ENCODE measurements around the gene OR8B3.
"Not testable (repeated sequence)": the region's sequence is repeated elsewhere in the genome, so short reads cannot be mapped to it uniquely, and the experiment has no call there.

OR8B3 gene, protein sequence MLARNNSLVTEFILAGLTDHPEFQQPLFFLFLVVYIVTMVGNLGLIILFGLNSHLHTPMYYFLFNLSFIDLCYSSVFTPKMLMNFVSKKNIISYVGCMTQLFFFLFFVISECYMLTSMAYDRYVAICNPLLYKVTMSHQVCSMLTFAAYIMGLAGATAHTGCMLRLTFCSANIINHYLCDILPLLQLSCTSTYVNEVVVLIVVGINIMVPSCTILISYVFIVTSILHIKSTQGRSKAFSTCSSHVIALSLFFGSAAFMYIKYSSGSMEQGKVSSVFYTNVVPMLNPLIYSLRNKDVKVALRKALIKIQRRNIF

DNA sequence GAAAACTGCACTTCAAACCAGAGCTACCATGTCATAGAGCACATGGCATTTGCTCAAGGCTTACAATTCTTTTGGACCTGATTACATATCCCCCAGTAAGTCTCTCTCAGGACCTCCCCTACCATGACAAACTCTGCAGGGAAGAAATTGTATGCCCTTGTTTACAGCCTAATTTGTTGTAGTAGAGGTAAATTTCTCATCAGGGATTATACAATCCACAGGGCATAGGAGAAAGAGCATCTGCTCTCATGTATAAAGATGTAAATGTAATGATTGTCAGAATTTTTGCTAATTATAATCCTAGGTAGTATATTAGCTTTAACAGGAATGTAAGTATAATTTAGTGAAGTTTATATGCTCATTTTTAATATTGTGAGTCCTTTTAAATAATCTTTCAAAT is at the start of gene OR8B3:
Gene OR8B3 (minus strand): TSS at position 101 of the 400 bp plus-strand sequence. CDS start 1,673 bp downstream, outside the sequence.
- in situ Hi-C loops (cut with MboI; ENCODE audit: low sequenced_read_pairs): no loop called here

DNA sequence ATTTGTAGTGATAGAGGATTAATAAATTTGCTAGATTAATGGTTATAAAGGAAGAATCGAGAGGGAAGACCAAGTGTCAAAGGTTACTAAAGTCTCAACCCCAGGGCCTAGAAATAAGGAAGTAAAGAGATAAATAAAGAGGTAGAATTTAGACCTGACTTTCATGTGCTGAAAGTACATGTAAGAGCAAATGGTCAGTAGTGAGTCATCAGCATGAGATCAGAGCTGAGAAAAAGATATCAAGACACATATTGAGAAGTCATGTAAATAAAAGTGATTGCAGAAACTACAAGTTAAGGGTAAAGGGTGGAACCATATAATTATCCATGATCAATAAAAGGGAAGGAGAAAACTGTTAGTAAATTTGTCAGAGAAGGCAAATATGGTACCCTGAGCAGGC is 48.1 kb upstream of the OR8B3 start:
- in situ Hi-C loops (cut with MboI; ENCODE audit: low sequenced_read_pairs): no loop called here

DNA sequence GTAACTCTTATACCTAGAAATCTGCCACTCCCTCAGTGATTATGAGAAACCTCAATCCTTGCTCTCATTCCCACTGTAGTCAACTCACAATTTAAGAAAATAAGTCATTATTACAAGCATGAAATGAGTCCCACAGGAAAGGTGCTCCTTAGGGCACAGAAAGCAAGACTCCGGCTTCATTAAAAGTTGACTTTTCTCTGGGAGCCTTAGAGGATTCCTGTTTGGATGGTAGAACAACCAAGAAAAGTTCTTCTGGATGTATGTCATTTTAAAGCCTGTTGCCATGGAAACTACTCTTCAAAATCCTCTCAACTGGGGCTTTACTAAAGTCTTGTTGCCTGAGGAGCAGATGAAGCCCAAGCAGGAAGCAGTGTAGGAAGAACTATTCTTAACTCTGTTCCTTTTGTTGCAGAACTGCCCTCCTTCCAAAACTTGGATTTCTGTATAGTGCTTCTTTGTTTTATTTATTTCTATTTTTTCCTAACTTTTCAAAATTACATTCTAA is 46.9 kb upstream of the OR8B3 start, which contains the start of gene OR8B8:
Gene OR8B8 (minus strand): TSS at position 51 of the 505 bp plus-strand sequence. CDS start 4,611 bp downstream, outside the sequence.
- in situ Hi-C loops (cut with MboI; ENCODE audit: low sequenced_read_pairs): no loop called here

DNA sequence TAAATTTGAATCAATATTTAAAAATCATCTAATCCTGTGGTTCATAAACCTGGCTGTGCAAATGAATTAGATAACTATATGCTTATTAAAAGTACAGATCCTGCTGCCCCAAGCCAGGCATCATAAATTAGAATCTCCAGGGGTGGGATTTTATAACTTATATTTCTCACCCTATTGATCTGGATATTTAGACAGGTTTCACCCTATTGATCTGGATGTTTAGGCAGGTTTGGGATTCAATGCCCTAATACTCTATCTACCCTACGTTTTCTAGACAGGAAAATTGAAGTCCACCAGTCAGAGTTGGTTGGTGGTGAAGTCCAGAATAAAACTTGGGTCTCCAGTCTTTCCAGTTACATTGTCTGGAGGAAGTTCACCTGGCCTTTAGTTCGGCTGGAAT is 44.0 kb upstream of the OR8B3 start:
- in situ Hi-C loops (cut with MboI; ENCODE audit: low sequenced_read_pairs): no loop called here

DNA sequence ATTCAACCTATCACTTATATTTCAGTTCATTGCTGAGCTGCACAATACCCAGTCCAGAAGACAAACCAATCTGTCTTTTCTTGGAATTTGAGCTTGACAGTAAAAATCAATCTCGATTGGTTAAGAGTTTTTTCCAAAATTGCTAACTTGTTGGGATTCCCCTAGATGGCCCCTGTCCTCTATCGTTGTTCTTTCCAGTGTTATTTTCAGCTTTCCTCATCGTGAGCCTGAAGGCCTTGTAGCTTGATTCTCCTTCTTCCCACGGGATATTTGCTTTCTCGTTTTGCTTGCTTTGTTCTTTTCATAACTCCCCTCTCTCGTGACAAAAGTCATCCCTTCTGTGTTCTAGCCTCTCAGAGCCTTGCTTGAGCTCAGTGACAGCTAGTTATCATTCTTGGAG is 43.6 kb upstream of the OR8B3 start:
- in situ Hi-C loops (cut with MboI; ENCODE audit: low sequenced_read_pairs): no loop called here

DNA sequence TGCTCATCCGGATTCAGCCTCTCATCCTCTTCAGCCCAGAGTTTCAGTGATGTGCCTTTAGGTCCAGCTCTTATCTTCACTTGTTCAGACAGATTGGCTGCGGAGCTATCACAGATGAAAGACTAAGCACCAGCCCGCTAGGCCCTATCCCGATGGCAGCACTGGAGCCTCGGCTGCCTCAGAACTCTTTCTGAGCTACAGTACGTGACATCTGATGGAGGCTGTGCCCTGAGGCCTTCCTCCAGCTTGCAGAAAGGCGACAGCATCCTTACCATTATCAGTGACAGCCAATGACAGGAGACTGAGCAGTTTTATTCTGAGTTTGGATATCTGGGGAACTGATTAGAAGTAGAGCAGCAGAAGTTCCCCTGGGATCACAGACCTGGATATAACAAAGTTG is 42.7 kb upstream of the OR8B3 start:
- in situ Hi-C loops (cut with MboI; ENCODE audit: low sequenced_read_pairs): no loop called here

DNA sequence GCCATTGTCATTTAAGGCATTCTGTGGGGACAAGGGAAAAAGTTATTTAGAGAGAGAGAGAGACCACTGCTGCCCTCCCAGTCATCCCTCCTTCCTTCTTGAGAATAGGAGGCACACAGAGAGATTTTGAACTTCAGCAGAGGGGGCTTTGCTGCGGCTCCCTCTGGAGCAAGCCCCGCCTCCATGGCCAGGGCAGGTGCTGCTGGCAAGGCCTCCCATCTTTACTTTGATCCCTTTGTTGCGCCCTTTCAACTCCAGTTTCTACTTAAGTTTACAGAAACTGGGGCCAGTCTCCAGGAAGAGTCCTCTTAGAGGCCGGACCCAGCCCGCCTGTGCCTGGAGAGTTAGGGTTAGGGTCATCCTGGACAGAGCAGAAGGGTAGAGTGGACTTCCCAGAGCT is 42.3 kb upstream of the OR8B3 start:
- in situ Hi-C loops (cut with MboI; ENCODE audit: low sequenced_read_pairs): no loop called here

DNA sequence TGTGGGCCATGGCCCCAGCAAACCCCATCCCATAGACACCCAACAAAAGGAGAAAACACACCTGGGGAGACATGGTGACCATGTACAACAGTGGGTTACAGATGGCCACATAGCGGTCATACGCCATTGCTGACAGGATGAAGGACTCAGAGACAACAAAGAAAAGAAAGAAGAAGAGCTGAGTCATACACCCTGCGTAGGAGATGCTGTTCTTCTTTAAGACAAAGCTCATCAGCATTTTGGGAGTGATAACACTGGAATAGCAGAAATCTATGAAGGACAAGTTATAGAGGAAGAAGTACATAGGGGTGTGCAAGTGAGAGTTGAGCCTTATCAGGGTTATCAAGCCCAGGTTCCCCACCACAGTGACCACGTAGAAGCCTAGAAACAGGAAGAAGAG is 41.8 kb upstream of the OR8B3 start:
- in situ Hi-C loops (cut with MboI; ENCODE audit: low sequenced_read_pairs): no loop called here

DNA sequence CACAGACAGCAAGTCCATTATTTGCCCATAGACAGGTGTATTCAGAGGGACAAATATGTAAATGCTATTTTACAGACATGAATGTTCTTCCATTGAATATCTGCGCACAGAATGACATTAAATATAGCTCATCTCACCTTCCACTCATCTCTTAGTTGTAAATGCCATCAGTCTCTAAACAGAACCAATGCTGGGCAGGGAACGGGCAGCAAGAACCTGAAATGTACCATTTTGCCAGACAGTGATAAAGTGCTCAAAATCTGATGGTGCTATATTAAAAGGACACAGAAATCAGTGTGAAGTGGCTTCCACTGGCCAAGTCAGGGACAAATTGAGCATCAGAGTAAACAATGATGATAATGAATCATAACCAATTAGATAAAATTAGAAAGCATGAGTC is 35.9 kb upstream of the OR8B3 start:
- in situ Hi-C loops (cut with MboI; ENCODE audit: low sequenced_read_pairs): no loop called here

DNA sequence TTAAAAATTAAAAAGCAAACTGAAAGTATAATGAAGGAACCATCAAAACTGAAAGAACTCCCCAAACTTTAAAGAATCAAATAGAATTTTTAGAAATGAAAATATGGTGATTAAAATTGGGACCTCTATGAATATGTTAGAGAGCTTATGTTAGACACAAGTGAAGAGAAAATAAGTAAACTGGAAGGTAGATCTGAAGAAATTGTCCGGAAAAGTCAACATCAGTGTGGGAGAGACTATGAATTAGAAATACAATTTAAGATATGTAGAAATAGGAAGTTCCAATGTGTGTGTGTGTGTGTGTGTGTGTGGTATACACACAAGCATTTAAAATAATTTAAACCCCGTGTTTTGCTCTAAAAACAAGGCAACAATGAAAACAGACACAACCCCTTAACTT is 30.8 kb upstream of the OR8B3 start:
- in situ Hi-C loops (cut with MboI; ENCODE audit: low sequenced_read_pairs): no loop called here

DNA sequence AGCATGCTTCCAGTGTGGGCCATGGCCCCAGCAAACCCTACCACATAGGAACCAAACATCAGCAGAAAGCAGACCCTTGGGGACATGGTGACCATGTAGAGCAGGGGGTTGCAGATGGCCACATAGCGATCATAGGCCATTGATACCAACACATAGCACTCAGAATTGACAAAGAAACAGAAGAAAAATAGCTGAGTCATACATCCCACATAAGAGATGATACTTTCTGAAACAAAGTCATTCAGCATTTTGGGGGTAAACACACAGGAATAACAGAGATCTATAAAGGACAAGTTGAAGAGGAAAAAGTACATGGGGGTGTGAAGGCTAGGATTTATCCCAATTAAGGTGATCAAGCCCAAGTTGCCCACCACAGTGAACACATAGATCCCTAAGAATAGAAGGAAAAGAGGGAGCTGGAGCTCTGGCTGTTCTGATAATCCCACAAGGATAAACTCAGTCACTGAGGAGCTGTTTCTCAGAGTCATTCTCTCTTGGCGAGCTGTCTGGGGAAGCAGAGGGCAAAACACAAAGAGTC is 25.6 kb upstream of the OR8B3 start, which contains the start of gene OR8B4:
Gene OR8B4 (minus strand): TSS at position 488 of the 538 bp plus-strand sequence. CDS start 0 bp downstream, at position 488.
- in situ Hi-C loops (cut with MboI; ENCODE audit: low sequenced_read_pairs): loop anchor here (25.0 kb wide), 2 partner anchors 163 to 388 kb away; partner anchors contain the start of gene MSANTD2

DNA sequence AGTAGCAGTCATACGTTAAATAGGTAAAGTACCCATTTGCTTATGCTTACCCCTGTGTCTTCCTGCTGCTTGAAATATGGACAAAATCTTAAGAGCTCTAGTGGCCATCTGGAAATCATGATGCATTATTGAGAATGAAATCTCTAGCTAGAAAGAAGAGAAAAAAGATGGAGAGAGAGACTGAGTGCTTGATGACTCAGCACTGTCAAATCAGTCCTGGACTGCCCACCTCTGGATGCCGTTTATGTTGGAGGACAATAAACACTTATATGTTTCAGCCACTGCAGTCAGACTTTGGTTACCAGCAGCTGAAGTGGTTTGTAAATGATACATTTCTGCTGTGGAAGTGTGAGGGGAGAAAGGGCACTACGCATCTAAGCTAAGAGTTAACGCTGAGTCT is 22.2 kb upstream of the OR8B3 start:
- in situ Hi-C loops (cut with MboI; ENCODE audit: low sequenced_read_pairs): loop anchor here (25.0 kb wide), 2 partner anchors 166 to 391 kb away; partner anchors contain the start of gene MSANTD2

DNA sequence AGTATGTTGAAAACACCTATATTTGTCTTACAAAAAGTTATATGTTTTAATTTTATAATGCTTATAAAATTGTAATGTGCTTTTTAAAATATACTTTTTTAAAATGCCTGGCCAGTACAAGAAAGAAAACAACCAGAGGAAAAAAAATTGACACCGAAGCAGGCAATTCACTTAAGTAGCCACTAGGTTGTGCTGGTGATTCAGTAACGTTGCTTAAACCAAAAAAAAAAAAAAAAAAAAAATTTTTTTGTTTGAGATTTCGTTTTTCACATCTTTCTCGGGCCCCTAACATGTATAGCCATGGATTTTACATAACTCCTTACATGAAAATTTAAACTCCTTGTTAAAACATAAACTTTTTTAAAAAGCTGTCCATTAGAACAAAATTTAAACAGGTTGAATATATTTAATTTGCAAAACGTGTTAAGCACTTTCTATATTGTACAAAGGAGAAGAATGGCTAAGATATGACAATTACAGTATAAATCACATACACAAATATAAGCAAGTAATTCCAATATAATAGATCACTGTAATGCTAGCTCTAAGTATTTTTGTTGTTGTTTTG is 16.6 kb upstream of the OR8B3 start:
- in situ Hi-C loops (cut with MboI; ENCODE audit: low sequenced_read_pairs): loop anchor here (25.0 kb wide), 2 partner anchors 172 to 397 kb away; partner anchors contain the start of gene MSANTD2

DNA sequence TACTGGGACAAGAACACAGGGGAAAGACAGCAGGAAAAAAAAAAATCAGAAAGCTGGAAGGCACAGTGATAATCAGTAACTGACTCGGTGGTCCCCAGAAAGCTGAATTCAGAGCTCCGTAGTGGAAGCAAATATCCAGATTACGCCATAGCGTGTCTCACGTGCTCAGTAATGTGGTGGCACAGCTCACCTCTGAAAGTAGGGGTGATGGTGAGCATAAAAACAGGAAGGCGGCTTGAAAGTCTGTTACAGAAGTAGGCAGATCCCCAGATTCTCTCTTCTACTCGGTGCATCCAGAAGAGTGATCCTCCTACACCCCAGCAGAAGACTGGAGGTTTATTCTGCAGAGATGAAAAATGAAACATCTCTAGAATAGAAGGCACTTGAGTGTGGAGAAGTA is 11.1 kb upstream of the OR8B3 start:
- in situ Hi-C loops (cut with MboI; ENCODE audit: low sequenced_read_pairs): loop anchor here (25.0 kb wide), 2 partner anchors 177 to 402 kb away; partner anchors contain the start of gene MSANTD2

DNA sequence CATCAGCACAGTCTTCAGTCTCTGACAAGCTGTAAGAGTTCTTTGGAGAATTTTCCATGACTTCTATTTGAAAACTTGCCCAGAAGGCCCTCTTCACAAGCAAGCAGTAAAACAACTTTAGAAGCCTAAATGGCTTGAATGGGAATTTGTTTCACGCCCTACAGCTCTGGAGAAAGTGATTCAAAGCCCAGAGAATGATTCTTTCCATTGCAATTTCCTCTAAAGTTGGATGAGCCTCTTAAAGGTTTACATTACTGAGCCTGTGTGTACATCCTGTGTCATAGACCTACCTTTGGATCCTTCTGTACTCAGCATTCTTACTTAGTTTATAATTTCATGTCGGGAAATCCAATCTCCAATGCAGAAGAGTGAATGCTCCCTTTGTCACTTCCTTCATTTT is 6.8 kb upstream of the OR8B3 start:
- in situ Hi-C loops (cut with MboI; ENCODE audit: low sequenced_read_pairs): loop anchor here (25.0 kb wide), 2 partner anchors 182 to 407 kb away; partner anchors contain the start of gene MSANTD2

DNA sequence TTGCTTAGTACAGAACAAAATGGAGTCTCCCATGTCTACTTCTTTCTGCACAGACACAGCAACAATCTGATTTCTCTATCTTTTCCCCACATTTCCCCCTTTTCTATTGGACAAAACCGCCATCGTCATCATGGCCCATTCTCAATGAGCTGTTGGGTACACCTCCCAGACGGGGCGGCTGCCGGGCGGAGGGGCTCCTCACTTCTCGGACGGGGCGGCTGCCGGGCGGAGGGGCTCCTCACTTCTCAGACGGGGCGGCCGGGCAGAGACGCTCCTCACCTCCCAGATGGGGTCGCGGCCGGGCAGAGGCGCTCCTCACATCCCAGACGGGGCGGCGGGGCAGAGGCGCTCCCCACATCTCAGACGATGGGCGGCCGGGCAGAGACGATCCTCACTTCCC is 4.4 kb upstream of the OR8B3 start:
- in situ Hi-C loops (cut with MboI; ENCODE audit: low sequenced_read_pairs): loop anchor here (25.0 kb wide), 2 partner anchors 184 to 409 kb away; partner anchors contain the start of gene MSANTD2

DNA sequence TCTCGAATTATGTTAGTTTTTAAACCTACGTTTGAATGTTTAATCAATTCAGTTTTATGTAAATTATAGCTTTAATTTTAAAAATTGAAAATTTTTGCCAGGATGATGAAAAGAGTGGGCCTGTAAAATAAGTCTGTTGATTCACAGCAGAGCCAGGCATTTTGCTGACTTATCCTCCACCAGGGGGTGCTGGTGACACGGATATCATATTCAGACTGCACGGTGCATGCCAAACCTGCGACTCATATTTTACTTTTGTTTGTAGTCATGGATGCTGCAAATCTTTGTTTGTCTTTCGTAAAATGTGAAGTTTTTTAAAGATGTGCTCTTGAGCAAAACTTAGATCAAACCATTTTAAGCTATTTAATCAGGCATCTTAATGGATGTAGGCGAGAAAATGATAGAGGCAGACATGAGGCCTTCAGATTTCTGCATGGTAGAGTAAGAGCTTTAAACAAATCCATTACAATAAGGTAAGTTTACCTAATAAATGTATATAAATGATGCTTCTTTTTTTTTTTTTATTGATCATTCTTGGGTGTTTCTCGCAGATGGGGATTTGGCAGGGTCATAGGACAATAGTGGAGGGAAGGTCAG is 3.6 kb upstream of the OR8B3 start:
- in situ Hi-C loops (cut with MboI; ENCODE audit: low sequenced_read_pairs): loop anchor here (25.0 kb wide), 2 partner anchors 185 to 410 kb away; partner anchors contain the start of gene MSANTD2

DNA sequence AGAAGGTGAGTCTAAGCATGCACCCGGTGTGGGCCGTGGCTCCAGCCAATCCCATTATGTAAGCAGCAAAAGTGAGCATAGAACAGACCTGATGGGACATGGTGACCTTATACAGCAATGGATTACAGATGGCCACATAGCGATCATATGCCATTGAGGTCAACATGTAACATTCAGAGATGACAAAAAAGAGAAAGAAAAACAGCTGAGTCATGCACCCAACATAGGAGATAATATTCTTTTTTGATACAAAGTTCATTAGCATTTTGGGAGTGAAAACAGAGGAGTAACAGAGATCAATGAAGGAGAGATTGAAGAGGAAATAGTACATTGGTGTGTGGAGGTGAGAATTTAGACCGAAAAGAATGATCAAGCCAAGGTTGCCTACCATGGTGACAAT is 2.0 kb downstream of the OR8B3 start:
- in situ Hi-C loops (cut with MboI; ENCODE audit: low sequenced_read_pairs): not testable (repeated sequence)

DNA sequence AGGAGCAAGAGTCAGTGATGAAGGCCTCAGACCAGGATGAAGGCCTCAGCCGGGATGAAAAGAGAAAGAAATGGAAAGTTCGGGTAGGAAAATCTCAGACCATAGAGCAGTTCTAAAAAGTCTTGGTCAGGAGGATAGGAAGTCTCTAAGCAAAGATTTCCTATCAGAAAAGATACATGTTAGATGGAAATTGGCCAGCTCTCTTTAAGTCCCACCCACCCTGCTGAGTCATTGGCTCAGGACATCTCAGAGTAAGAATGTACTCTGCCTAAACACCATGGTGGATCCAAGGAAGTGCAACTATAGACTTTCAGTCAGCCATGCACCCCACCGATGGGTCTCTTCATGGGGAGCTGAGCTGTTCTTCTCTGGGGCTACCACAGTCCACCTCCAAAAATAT is 4.4 kb downstream of the OR8B3 start:
- in situ Hi-C loops (cut with MboI; ENCODE audit: low sequenced_read_pairs): no loop called here

DNA sequence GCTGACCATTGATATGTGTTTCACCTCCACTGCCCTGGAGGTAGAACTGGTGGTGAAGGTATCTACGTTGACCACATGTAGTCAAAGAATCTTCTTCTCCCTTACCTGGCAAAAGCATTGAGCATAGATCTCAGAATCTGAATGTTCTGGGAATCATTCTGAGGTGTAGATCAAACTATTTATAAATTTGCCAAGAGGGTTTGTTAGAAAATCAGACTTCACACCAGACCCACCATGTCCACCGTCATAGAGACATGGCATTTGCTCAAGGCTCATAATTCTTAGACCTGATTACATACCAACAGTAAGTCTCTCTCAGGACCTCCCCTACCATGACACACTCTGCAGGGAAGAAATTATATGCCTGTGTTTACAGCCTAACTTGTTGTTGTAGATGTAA is 14.4 kb downstream of the OR8B3 start, which contains the start of gene OR8B2:
Gene OR8B2 (minus strand): TSS at position 101 of the 400 bp plus-strand sequence. CDS start 1,156 bp downstream, outside the sequence.
- in situ Hi-C loops (cut with MboI; ENCODE audit: low sequenced_read_pairs): no loop called here

DNA sequence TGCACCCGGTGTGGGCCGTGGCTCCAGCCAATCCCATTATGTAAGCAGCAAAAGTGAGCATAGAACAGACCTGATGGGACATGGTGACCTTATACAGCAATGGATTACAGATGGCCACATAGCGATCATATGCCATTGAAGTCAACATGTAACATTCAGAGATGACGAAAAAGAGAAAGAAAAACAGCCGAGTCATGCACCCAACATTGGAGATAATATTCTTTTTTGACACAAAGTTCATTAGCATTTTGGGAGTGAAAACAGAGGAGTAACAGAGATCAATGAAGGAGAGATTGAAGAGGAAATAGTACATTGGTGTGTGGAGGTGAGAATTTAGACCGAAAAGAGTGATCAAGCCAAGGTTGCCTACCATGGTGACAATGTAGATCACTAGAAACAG is 16.0 kb downstream of the OR8B3 start:
- in situ Hi-C loops (cut with MboI; ENCODE audit: low sequenced_read_pairs): not testable (repeated sequence)
